ENCODE measurements around the gene RAB11A.

- TF ChIP-seq, protein P1, sequence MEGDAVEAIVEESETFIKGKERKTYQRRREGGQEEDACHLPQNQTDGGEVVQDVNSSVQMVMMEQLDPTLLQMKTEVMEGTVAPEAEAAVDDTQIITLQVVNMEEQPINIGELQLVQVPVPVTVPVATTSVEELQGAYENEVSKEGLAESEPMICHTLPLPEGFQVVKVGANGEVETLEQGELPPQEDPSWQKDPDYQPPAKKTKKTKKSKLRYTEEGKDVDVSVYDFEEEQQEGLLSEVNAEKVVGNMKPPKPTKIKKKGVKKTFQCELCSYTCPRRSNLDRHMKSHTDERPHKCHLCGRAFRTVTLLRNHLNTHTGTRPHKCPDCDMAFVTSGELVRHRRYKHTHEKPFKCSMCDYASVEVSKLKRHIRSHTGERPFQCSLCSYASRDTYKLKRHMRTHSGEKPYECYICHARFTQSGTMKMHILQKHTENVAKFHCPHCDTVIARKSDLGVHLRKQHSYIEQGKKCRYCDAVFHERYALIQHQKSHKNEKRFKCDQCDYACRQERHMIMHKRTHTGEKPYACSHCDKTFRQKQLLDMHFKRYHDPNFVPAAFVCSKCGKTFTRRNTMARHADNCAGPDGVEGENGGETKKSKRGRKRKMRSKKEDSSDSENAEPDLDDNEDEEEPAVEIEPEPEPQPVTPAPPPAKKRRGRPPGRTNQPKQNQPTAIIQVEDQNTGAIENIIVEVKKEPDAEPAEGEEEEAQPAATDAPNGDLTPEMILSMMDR (conservative IDR thresholded peaks at IDR 0.05; ENCODE audit: low read length), result no peak
- no peak for TF ChIP-seq EZH2phosphoT487 (IDR thresholded peaks at IDR 0.05; ENCODE audit: borderline replicate concordance, low read depth, low read length)
Measured at GRCh38 chr15:65828585-65828984, 40.7 kb upstream of the RAB11A start.

All from OCI-LY7 (cell line).